KBM-7 (cell line): ENCODE data around the gene HAPLN3.

Experiments
- DNase-seq: peaks from one replicate; pipeline ENCODE4 v3.0.0-alpha.2; 2015
- in situ Hi-C: fragments of 300-500 bp; cut with MboI; formaldehyde crosslinking; loops from 2 replicates; pipeline ENCODE4 v1.14.3; 2020; ENCODE audit warnings: low sequenced_read_pairs, low pct_unique_long_range_greater_than_20kb, mixed read lengths

HAPLN3 gene

DNA sequence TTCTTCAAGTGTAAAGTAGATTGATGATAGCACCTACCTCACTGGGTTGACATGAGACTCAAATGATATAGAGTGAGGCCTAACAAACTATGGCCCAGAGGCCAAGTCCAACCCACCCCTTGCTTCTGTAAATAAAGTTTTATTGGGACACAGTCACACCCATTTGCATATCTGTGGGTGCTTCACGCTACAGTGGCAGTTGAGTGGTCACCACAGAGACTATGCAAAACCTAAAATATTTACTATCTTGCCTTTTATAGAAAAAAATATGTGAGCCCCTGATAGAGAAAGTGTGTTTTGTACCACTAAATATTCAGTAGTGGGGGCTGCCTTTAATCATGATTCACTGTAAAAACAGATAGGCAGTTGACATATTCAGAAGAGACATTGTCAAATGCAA is 54.1 kb downstream of the HAPLN3 start:
- in situ Hi-C loops: no loop called here

GRCh38 chr15:88839961-88840360 is 55.4 kb downstream of the HAPLN3 start:
- in situ Hi-C loops: no loop called here
- no peak for DNase-seq

More for the DNA sequence above, 54.1 kb downstream of the HAPLN3 start:
- no peak for DNase-seq

- in situ Hi-C loops: no loop called here
- DNase-seq: no peak
Observed at GRCh38 chr15:88839146-88839545, 56.2 kb downstream of the HAPLN3 start.

- in situ Hi-C loops: no loop called here
- DNase-seq: no peak
Observed at GRCh38 chr15:88838667-88839066, 56.7 kb downstream of the HAPLN3 start.

DNA sequence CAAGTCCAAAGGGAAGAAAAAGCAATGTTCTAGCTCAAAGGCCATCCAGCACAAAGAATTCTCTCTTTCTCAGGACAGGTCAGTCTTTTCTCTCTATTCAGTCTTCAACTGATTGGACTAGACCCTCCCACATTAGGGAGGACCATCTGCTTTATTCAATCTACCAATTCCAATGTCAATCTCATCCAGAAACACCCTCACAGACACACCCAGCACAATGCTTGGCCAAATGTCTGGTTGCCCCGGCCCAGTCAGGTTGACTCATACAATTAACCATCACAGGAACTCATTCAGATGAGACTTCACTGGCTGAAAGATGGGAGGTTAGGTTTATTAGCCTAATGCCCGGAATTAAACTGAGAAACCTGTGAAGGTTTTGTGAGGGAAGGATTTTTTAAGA is 59.7 kb downstream of the HAPLN3 start:
- in situ Hi-C loops: no loop called here
- no peak for DNase-seq

- in situ Hi-C loops: no loop called here
- no peak for DNase-seq
Observed at GRCh38 chr15:88835119-88835518, 60.2 kb downstream of the HAPLN3 start.

DNA sequence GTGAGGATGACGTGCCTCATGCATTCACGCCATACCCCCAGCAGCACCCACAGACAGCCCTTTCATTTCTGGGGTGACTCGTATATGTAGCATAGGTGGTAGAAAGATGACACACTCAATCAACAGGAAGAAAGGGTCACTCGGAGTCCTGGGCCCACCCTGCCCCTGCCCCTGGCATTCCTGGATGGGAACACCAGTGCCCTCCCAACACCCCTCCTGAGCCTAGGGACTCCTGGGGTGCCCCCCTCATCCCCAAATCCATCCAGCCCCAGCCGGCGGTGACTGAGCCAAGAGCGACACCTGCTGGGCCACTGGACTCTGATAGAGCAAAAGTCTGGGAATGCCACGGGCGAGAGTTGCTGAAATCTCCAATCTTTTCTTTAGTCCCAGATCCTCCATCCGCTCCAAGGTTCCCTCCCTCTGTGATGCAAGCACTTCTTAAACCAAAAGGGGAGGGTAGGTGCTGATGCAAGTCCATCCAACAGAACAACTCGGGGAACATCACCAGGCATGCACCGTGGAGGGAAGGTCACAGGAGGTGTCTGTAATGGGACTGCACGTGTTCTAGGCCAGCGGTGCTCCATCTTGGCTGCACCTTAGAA is 61.0 kb downstream of the HAPLN3 start:
- DNase-seq: no peak
- in situ Hi-C loops: no loop called here

GRCh38 chr15:88833731-88834100 is 61.6 kb downstream of the HAPLN3 start:
- in situ Hi-C loops: no loop called here
- no peak for DNase-seq

DNA sequence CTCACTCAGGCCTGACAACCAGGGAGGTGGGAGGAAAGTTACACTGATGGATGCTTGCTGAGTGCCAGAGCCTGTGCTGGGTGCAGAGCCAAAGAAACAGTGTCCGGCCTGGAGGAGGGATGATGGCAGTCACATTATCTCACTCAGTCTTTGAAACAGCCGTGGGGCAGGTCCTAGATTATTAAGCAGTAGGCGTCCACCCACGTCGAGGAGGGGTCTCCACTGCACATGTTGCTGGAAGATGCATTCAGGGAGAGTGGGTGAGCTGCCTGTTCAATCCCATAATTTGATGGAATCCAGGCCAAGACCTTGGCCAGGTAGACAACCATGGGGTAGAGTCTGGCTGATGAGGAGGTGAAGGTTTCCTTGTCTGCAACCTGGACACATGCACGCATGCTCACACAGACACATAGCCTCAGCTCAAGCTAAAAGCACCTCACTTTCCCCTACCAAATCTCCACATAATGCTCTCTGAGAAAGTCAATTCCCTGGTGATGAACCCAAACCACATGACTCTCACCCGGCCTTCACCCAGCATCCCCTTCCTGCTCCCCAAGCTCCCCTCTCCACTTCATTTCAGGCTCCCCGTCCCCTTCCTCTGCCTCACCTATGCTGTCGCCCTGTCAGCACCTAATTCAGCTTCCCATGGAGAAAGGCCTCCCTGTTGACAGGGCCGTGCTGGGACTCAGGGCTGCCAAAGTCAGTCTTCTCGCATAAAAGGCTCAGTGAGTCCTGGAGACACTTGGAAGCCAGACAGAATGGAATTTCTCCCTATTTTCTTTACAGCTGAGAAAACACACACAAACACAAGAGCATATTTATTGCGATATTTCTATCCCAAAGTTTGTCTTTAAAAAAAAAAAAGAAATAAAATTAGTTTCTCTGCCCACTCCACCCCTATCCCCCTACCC is 62.3 kb downstream of the HAPLN3 start:
- in situ Hi-C loops: no loop called here

GRCh38 chr15:88830016-88830415 is 65.3 kb downstream of the HAPLN3 start:
- no peak for DNase-seq
- in situ Hi-C loops: no loop called here

More for the DNA sequence above, 62.3 kb downstream of the HAPLN3 start:
- DNase-seq: no peak

DNA sequence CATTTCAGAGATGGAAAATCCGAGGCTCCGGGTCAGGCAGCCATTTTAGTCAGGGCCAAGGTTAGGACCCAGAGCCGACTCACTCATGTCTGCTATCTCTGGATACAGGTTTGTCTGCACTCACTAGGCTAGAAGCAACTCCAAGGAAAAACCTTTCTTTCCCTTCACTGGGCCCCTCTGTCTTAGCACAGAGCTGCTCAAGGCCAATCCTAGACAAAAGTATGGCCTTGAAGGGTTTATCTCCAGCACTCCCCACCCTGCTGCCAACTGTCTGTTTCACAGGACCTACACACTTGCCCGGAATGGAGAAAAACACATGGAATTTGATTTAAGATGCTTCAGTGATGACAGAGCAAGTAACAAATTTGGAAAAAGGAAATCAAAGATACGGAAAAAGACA is 66.6 kb downstream of the HAPLN3 start:
- DNase-seq: no peak
- in situ Hi-C loops: no loop called here
